K562 (cell line): ENCODE data around the gene DHRS11. TPM values are rescaled to one million over a fixed set of nuclear protein-coding genes. Genes with fewer than 3 reads are reported as not detected.
A peak's percentile ranks its signal among the peaks of the same experiment; 100 is the strongest.

Source experiments
- ATAC-seq: fragments of 200-7000 bp; cut with Tn5 transposase; 3 replicates; pipeline ENCODE4 v1.9.1; 2020; ENCODE audit warnings: moderate library complexity
- BruUV-seq: library from RNA; stranded (reverse); fragments of 400-500 nt; replicated peaks from 2 replicates; lab custom pipeline; 2021; lab: Mats Ljungman, UMichigan
- CTCF ChIA-PET: fragments of 300-600 bp; formaldehyde crosslinking; extraction: SDS; loops from one replicate; lab custom pipeline; 2021; ENCODE audit warnings: low intra/inter-chr PET ratio; lab: Yijun Ruan, JAX
- POLR2A ChIA-PET: fragments of 300-600, 350-650 bp; sonication (Branson Sonifier 250); formaldehyde crosslinking; extraction: SDS; loops from one replicate; lab custom pipeline; 2021; ENCODE audit warnings: antibody characterized with exemption, inconsistent platforms; lab: Yijun Ruan, JAX
- DNase-seq, 4 experiments: peaks; one replicate each; pipeline versions ENCODE4 v3.0.0 to v3.0.0-alpha.2; 2011 to 2018; ENCODE audit warnings: low spot score in 3 of 4, mixed read lengths in 3 of 4; ENCODE audit errors: extremely low read depth in 1 of 4
- FAIRE-seq: peaks from 2 replicates; lab custom pipeline; 2011; peaks lifted over from hg19 to GRCh38; lab: Jason Lieb, UNC
- H2AFZ ChIP-seq: 2 replicates; pipeline ENCODE4 v1.6.0; 2011; ENCODE audit warnings: low read depth, low read length, control low read depth, inconsistent platforms
- H3K27ac ChIP-seq: fragments of 200-600 bp; 3 replicates; pipeline ENCODE4 v1.8.0; 2011; ENCODE audit warnings: low read depth, mild to moderate bottlenecking, control low read depth, inconsistent platforms, low read length, moderate library complexity, mixed read lengths; ENCODE audit errors: extremely low read depth
- H3K27me3 ChIP-seq, 2 experiments: fragments of 300-600 bp in 1 of 2; 2 replicates in 1 of 2; 3 replicates in 1 of 2; pipeline versions ENCODE4 v1.6.0 to v1.8.0; 2011; ENCODE audit warnings: inconsistent platforms in 2 of 2, low read length in 2 of 2, mild to moderate bottlenecking in 1 of 2, mixed read lengths in 1 of 2, moderate library complexity in 1 of 2; ENCODE audit not compliant: control insufficient read depth in 2 of 2, insufficient read depth in 2 of 2
- H3K36me3 ChIP-seq: fragments of 300-600 bp; 3 replicates; pipeline ENCODE4 v1.8.0; 2011; ENCODE audit warnings: mild to moderate bottlenecking, low read length, inconsistent platforms; ENCODE audit not compliant: control insufficient read depth, insufficient read depth
- H3K4me1 ChIP-seq, 2 experiments: fragments of 200-600 bp in 1 of 2; replicated peaks in 1 of 2; 2 replicates in 1 of 2; 3 replicates in 1 of 2; pipeline versions ENCODE4 v1.5.1 to v1.8.0; 2011; ENCODE audit warnings: inconsistent platforms in 2 of 2, low read length in 2 of 2, mild to moderate bottlenecking in 1 of 2, mixed read lengths in 1 of 2, moderate library complexity in 1 of 2; ENCODE audit not compliant: control insufficient read depth in 2 of 2, insufficient read depth in 2 of 2
- H3K4me2 ChIP-seq: 2 replicates; pipeline ENCODE4 v1.6.1; 2011; ENCODE audit warnings: low read length, control low read depth, inconsistent platforms, mixed read lengths; ENCODE audit not compliant: insufficient read depth
- H3K4me3 ChIP-seq: fragments of 200-600 bp; sonication (generic), shearing (Covaris generic); 2 replicates; pipeline ENCODE4 v1.5.1; 2016; ENCODE audit warnings: control low read depth, inconsistent platforms
- H3K79me2 ChIP-seq: fragments of 200-600 bp; 3 replicates; pipeline ENCODE4 v1.8.0; 2011; ENCODE audit warnings: low read length, inconsistent platforms; ENCODE audit not compliant: control insufficient read depth, insufficient read depth
- H3K9ac ChIP-seq, 2 experiments: 2 replicates each; pipeline versions ENCODE4 v1.6.0 to v1.6.1; 2011; ENCODE audit warnings: low read depth in 2 of 2, low read length in 2 of 2, control low read depth in 1 of 2, inconsistent platforms in 1 of 2, mild to moderate bottlenecking in 1 of 2, mixed read lengths in 1 of 2; ENCODE audit not compliant: insufficient read depth in 1 of 2
- H3K9me1 ChIP-seq: one replicate; pipeline ENCODE4 v1.6.0; 2011; ENCODE audit warnings: inconsistent platforms, mild to moderate bottlenecking, low read length, moderate library complexity; ENCODE audit not compliant: control insufficient read depth, insufficient read depth
- H3K9me3 ChIP-seq: replicated peaks from 2 replicates; pipeline ENCODE4 v1.5.1; 2011; ENCODE audit warnings: low read depth, low read length, inconsistent platforms; ENCODE audit not compliant: control insufficient read depth, insufficient read depth
- H4K20me1 ChIP-seq: replicated peaks from 2 replicates; pipeline ENCODE4 v1.6.1; 2011; ENCODE audit warnings: low read length, inconsistent platforms, mixed read lengths; ENCODE audit not compliant: control insufficient read depth, insufficient read depth
- NCOA4 ChIP-seq: fragments of 450-650 bp; IDR thresholded peaks from 2 replicates; pipeline ENCODE4 v1.6.1; 2018; ENCODE audit warnings: mild to moderate bottlenecking; ENCODE audit not compliant: partially characterized antibody
- YY1 ChIP-seq, 3 experiments: IDR thresholded peaks; 2 replicates each; pipeline ENCODE4 v1.6.1; 2011; ENCODE audit warnings: low read length in 2 of 3, mild to moderate bottlenecking in 2 of 3, moderate library complexity in 2 of 3, borderline replicate concordance in 1 of 3, control low read depth in 1 of 3, low read depth in 1 of 3; ENCODE audit not compliant: insufficient read depth in 3 of 3, insufficient replicate concordance in 2 of 3, control insufficient read depth in 1 of 3, insufficient read length in 1 of 3; ENCODE audit errors: extremely low read depth in 1 of 3
- WGBS: fragments of 100-300 bp; shearing (Covaris generic); methylation state at CpG from one replicate; pipeline ENCODE4 v1.1.6; 2016; ENCODE audit warnings: low coverage, mixed read lengths; ENCODE audit not compliant: insufficient coverage; ENCODE audit errors: missing lambda C conversion rate; 5-methylcytosine and 5-hydroxymethylcytosine counted together
- in situ Hi-C: fragments of 300-500 bp; cut with MboI; formaldehyde crosslinking; loops from 4 replicates; pipeline ENCODE4 v1.15.0; 2018; ENCODE audit warnings: inconsistent platforms, mixed read lengths
- intact Hi-C: fragments of 100-400 bp; cut with micrococcal nuclease; formaldehyde crosslinking; loops from 2 replicates; pipeline ENCODE4 v1.14.2; 2022
- polyA plus RNA-seq, 8 experiments: library from polyadenylated mRNA; depleted of rRNA in 4 of 8; stranded (reverse) in 5 of 8; unstranded in 3 of 8; fragments of >200 nt; fragmentation: Nextera tagmentation in 2 of 8; fragmentation: Illumina TruSeq in 1 of 8; extraction: Ambion mirVana in 2 of 8; extraction: Trizol in 1 of 8; gene quantifications; 2 replicates each; pipeline versions ENCODE4 v1.2.1 to v1.2.3, GENCODE V29; 2011 to 2014; ENCODE audit warnings: inconsistent platforms in 1 of 8, missing spikeins in 1 of 8
- total RNA-seq, 7 experiments: library from RNA; depleted of rRNA in 6 of 7; stranded (reverse); fragments of >200 nt in 6 of 7; fragmentation: Illumina TruSeq in 2 of 7; extraction: Trizol in 2 of 7; gene quantifications; 2 replicates each; pipeline versions ENCODE4 v1.2.1 to v1.2.3, GENCODE V29; 2011 to 2021; ENCODE audit warnings: low replicate concordance in 1 of 7

The DHRS11 gene
- total and polyA plus RNA-seq, 9 of the 15 experiments (the other 6 are each of a cell fraction or from before 2014, with no cell fraction given) = 15.2 to 123 (median 59.8) TPM

DNA sequence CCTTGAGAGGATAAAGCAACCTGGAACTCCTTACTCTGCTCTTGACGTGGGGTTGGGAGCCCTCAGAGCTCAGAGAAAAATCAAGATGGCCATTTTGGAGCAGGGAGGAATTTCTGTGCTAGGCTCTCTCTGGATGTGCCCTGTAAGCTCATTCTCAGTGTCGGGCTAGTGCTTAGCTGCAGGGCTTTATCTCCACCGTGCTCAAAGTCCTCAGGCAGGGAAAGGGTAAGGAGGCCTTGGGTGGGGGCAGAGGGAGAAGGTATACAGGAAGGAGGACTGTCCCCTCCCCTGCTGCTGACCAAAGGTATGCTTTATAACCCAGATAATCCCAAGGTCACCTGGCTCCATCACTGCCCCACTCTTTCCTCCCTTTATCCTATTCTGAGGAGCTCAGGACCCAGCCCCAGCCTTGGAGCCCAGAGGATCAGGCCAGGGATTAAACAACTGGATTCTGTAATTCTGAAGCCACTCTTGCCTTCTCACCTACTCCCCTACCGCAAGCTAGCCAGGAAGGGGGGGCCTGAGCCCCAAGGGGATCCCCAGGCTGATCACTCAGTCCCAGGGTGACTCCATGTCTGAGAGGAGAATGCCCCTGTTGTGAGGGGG lies 1.1 kb downstream of the DHRS11 start:
- in situ Hi-C loops = loop anchor here (5.0 kb wide), 1 partner anchor 46 kb away; no protein-coding TSS in a partner anchor
- intact Hi-C loops = no loop called here
- no TSS peak for BruUV-seq
- peaks cover 56 to 64% of the 10 kb centered on the region in 2 experiments for H3K4me1 ChIP-seq
- peak overlapping the region; percentile 77 to 92 for H3K9ac ChIP-seq
- H3K27me3 ChIP-seq = no peaks in the 10 kb centered on the region
- 4% methylated on average over 4 of the region's 4 CpGs for WGBS
- ChIA-PET CTCF (no interaction called here), POLR2A (interaction anchor here (0.6 to 4.4 kb wide), 10 partner anchors 8 to 814 kb away, joined by 3 to 32 read pairs (median 4); partner anchors contain the start of genes AATF, ACACA, MRM1 and TADA2A)
- no peaks in the 10 kb centered on the region for H3K9me1 ChIP-seq
- peak overlapping the region; percentile 73; the same call in 2 of the 3 replicates for H3K27ac ChIP-seq
- ATAC-seq (peak; percentile 6), FAIRE-seq (no peak), DNase-seq (peak in 1 of 4 experiments; percentile 42)
- H3K4me3 ChIP-seq = peak overlapping the region; percentile 79
- peaks cover 61% of the 10 kb centered on the region for H3K79me2 ChIP-seq
- peak overlapping the region; percentile 84 for H3K4me2 ChIP-seq
- no peaks in the 10 kb centered on the region; the same call in 1 of the 2 replicates for H4K20me1 ChIP-seq
- TF ChIP-seq YY1 (IDR thresholded peaks at IDR 0.05; ENCODE audit: borderline replicate concordance in 1 of 3, control insufficient read depth in 1 of 3, extremely low read depth in 1 of 3, insufficient read depth in 3 of 3, insufficient read length in 1 of 3, insufficient replicate concordance in 2 of 3, low read depth in 1 of 3, low read length in 2 of 3) (peak in 1 of 3 experiments; percentile 67), NCOA4 (no peak)
- H3K9me3 ChIP-seq = no peaks in the 10 kb centered on the region
- peaks cover 64% of the 10 kb centered on the region for H3K36me3 ChIP-seq
- peak overlapping the region; percentile 22; the same call in 1 of the 2 replicates for H2AFZ ChIP-seq
